ENCODE results near the gene IQSEC2.

The IQSEC2 gene

DNA sequence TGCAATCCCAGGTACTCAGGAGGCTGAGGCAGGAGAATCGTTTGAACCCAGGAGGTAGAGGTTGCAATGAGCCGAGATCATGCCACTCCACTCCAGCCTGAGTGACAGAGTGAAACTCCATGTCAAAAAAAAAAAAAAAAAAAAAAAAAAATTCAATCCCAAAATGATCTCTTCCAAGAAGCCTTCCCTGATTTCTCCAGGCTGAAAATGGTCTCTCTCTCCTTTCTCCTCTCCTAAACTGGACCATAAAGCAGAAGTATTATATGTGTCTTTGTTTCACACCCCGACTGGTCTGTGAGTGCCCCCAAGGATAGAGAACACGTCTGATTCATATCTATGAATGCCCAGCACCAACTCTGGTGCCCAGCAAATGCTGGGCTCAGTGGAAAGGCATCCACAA lies 39.1 kb downstream of the IQSEC2 start:
- no peak for DNase-seq (ENCODE audit: low spot score)

DNA sequence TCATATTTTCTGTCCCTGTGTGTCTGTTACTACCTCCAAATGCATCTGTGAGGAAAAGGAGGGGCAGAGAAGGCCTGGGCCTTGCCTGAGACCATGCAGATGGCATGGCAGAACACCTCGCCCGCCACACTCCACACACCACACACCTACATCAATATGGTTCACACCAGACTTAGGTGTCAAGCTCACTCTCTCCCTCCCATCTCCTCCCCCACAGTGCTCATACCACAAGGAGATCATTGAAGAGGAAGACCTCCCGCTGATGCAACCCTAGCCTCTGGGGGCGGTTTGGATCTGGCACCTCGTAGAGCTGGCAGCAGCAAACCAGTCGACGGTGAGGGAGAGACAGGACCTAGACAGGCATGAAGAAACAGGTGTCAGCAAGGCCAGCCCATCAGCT lies 39.8 kb downstream of the IQSEC2 start:
- DNase-seq (ENCODE audit: low spot score), result no peak

DNA sequence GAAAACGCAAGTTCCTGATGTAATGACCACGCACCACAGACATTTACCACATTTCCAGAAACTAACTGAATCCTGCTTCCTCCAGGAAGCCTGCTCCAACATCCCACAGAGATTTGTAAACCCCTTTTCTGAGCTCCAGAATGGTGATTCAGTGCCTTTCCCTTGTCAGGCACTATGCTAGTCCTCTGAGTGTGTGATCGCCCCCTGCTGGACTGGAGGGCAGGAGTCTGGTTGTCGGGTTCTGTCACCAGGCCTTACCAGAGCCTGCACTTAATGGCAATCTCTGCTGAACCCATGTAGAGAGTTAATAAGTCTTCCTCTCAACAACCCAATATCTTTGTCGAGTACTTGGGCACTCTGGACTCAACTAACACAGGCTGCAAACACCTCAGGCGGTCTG lies 41.9 kb downstream of the IQSEC2 start:
- no peak for DNase-seq (ENCODE audit: low spot score)

DNA sequence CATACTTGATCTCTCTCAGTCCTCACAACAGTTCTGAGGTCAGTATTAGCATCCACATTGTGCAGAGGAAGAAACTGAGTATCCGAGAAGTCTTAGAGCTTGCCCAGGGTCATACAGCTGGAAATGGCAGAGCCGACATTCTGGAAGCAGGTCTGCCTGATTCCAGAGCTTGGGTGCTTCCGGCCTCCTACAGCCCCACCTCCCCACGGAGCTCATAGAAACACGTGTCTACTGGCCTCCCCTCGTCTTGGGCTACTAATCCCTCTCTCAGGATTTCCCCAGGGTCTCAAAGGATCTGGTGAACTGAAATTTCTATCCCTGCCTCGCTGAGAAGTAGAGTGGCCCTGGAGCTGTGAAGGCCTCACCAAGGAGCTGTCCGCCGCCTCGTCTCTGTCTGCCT lies 44.3 kb downstream of the IQSEC2 start:
- DNase-seq (ENCODE audit: low spot score), result no peak

DNA sequence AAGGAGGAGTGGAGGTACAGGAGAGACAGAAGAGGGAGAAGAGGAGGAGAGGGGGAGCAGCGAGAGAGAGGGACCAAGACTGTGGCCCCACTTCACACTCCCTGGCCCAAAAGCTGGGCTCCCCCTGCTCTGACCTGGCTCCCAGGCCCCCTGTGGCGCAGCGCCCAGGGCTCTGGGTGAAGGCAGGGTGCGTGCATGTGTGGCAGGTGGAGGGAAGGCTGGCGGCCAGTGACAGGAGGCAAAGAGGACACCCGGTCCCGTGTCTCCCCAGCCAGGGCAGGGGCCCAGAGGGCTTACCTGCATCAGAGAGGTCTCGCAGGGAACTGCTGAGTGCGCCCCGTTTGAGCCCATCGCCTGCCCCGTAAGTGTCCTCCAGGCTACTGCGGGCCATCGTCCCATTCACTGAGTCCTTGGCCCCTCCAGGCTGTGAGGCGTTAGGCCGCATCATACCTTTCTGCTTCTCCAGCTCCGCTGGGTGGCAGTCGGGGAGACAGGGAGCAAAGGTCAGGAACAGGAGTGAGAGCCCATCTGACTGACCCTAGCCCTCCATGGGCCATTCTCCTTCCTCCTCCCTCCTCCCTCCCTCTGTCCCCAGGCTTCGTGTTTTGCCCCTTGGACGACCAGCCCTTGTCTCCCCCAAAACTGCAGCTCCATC lies 45.2 kb downstream of the IQSEC2 start:
- no peak for DNase-seq (ENCODE audit: low spot score)

DNA sequence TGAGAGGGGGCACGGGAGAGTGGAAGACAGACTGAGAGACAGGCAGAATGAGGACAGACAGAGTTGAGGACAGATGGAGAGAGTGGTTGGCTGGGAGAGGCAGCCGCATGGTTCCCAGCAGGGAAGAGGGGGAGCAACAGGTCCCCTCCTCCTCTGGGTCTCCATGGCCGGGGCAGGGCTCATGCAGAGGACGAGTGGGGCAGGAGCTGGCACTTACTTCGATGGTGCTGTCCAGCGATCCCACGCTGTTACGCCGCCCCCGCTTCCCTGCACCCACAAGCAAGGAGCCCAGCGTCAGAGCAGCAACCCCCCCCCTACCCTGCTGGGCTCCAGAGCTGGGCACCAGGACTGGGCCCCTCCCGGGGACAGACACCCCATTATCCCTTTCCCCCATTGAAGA lies 45.8 kb downstream of the IQSEC2 start:
- no peak for DNase-seq (ENCODE audit: low spot score)

DNA sequence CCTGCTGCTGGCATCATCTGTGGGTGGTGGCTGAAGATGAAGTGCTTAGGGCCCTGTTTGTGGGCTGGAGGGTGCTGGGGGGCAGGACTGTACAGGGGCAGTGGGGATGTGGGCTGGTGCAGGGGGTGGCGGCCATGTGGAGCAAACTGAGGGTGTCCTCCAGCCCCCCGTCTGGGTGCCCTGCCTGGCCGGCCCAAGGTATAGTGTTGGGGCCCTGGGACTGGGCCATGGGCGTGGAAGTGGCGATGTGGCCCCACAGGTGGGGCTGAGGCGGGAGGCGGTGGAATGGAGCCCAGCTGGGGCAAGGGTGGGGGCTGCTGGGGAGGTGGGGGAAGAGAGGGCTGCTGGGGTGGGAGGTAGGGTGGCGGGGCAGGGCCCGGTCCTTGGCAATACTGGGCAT lies 46.9 kb downstream of the IQSEC2 start:
- no peak for DNase-seq (ENCODE audit: low spot score)

DNA sequence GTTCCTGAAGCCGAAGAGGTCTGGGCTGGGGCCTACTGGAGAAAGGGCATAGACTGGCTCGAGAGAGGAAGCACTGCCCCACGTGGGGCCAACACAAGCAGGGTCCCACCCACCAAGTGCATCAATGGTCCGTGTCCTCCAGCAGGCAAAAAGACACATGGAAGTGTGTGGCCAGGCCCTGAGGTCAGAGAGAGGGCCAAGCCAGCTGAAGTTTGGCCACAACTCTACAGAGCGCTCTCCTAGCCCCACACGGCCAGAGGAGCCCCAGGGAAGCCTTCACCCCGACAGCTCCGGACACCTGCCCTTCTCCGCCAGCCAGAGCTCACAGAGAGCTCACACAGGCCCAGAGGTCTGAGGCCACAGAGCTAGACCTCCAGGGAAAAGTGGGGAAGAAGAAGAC lies 47.8 kb downstream of the IQSEC2 start:
- DNase-seq (ENCODE audit: low spot score), result no peak

DNA sequence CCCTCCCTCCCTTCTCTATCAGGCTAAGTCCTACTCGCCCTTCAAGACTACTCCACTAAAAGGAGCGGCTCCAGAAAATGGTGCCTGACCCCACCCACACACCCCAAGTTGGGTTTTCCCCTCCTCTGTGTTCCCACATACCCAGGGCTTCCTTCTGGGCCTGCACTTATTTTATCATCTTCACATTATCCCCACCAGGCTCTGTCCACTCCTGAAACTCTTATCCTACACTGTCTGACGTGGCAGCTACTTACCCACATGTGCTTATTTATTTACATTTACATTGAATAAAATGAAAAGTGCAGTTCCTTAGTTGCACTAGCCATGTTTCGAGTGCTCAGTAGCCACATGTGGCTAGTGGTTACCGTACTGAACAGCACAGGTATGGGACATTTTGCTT lies 51.3 kb downstream of the IQSEC2 start:
- no peak for DNase-seq (ENCODE audit: low spot score)

DNA sequence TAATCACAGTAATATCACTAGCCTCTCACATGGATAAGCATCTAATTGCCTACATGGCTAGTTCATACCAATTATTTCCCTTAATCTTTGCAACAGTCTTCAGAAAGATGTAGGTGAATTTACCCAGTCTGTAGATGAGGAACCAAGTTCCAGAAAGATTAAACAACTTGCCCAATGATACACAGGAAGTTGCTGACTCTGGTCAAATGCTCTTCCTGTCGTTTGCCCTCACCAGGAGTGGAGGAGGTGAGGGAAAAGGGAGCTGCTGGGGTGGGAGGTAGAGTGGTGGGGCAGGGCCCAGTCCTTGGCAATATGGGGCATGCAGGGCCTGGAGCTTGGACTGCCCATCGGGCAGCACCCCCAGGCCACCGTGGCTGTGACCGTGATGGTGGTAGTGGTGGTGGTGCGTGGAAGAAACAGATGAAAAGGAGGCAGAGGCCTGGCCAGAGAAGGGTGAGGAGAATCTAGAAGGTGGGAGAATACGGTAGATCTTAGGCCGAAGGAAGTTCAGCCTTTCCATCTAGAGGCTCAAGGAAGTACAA lies 54.1 kb downstream of the IQSEC2 start:
- DNase-seq (ENCODE audit: low spot score), result no peak

DNA sequence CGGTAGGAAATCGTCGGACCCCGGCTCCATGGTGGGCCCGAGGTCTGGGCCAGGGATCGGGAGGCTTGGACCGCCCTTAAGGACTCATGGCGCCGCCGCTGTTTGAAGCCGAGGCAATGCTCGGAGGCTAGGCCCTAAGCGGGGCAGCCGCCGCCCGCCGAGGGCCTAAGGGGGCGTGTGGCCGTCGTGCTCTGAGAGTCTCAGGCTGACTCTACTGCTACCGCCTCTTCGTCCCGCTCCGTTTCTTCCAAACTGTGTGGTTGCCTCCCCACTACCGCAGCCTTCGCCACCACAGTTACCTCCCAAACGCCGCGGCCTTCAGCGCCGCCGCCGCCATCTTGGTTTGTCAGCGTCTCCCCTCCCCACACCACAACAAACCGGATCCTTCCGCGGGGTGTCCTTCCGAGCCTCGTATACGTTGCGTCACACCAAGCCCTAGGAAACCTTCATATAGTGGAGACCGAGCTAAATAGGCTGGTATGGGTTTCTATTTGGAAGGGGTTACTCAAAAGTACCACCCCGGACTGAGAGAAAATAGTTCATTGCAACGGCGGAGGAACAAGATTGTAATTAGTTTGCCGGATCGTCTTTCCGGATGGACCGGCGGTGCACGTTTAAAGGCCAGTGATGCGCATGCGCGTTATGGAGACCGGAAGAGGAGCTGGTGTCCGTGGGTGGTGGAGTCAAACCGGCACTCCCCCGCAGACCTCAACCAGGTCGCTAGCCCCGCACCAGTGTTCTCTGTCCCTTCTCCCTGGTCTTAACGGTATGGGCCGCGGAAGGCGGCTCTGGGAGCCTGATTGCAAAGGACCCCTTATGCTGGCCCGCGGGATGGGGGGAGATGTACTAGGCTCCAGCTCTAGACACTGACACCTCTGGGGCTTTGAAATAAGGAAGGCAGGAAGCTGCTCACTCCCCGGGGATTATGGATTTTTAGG lies 56.3 kb downstream of the IQSEC2 start, which contains the start of gene KDM5C:
Gene KDM5C (minus strand): TSS at position 348 of the 938 bp plus-strand sequence. CDS start 318 bp downstream, at position 30.
- peak; percentile 87 for DNase-seq (ENCODE audit: low spot score)

DNA sequence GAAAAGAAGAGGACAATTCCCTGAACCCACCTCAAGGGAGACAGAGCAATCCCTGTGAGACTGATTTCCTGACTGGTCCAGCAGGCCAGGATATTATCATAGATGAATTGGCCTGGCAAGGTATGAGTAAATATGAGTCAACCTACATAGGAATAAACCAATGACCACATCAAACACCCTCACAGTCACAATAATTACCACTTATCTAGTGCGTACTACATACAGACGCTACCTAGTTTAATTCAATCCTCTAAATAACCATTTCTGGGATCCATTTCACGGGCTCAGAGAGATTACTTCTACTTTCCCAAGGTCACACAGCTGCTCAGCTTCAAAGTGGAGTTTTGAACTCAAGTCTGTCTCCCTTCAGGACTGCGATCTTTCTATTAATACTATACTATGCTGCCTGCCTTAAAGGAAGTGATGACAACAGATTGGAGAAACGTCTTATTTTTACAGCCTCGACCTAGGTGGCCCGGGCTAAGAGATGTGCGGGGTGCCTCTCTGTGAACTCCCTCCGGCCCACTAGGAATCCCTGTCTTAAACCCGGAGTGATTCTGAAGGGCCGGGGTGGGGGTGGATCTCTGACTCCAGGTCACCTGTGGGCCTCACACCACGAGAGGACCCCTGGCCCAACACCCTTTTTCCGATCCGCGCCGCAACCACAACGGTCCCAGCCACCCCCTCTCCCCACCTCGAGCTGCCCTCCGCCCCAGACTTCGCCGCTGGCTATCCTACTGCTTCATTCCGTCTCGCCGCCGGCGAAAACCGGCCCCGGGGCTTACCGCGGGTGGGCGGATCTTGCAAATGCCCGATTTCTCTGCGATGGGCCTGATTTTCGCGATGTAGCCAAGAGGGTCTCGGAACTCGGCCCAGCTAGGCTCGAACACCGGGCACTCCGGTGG lies 57.2 kb downstream of the IQSEC2 start:
- DNase-seq (ENCODE audit: low spot score), result no peak

DNA sequence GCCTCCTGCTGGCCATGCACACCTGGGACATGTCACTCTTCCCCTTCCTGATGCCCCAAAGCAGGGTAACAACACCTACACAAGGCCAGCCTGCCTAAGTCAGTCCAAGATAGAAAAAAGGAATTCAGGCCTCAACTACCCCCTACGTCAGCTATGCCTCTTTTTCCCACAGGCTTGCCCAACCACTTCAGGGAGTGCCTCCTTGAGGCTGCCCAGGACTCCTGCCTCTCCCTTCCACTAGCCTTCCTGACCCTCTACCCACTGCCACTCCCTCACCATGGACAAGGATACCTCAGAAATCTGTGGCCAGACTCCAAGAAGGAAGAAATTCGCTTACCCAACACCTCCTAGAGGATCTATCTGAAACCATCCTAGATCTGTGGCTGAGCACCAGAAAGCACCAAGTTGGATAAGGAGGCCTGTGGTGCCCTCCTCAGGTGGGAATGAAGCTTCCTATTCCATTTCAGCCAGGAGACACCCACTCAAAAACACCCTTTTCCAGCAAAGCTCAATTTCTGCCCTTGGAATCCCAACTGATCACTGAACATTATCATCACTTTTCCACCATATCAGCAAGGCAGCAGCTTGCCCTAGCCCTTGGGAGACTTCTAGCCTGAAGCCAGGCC lies 58.2 kb downstream of the IQSEC2 start:
- peak; percentile 10 for DNase-seq (ENCODE audit: low spot score)

Data from cerebellar cortex (tissue), 1 donor.